GM19324 (cell line): ENCODE measurements around the gene GKAP1.
A peak's percentile ranks its signal among the peaks of the same experiment; 100 is the strongest.
"Not testable (repeated sequence)": the region's sequence is repeated elsewhere in the genome, so short reads cannot be mapped to it uniquely, and the experiment has no call there.

ENCODE experiments used
- ATAC-seq: cut with Tn5 transposase; IDR thresholded peaks from one replicate; pipeline ENCODE4 v1.9.1; 2021; ENCODE audit warnings: mild to moderate bottlenecking, moderate library complexity; ENCODE audit not compliant: unreplicated experiment, low FRiP score

Gene GKAP1

DNA sequence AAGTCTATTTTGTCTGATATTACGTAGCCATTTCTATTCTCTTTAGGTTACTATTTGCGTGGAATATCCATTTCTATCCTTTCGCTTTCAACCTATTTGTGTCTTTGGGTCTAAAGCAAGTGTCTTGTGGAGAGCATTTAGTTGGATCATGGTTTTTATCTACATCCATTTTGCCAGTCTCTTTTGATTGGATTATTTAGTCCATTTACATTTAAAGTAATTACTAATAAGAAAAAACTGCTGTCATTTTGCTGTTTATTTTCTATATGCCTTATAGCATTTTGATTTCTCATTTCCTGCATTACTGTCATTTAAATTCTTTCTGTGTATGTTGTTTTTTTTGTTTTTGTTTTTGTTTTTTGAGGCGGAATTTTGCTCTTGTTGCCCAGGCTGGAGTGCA lies 83.8 kb downstream of the GKAP1 start:
- ATAC-seq: no peak

DNA sequence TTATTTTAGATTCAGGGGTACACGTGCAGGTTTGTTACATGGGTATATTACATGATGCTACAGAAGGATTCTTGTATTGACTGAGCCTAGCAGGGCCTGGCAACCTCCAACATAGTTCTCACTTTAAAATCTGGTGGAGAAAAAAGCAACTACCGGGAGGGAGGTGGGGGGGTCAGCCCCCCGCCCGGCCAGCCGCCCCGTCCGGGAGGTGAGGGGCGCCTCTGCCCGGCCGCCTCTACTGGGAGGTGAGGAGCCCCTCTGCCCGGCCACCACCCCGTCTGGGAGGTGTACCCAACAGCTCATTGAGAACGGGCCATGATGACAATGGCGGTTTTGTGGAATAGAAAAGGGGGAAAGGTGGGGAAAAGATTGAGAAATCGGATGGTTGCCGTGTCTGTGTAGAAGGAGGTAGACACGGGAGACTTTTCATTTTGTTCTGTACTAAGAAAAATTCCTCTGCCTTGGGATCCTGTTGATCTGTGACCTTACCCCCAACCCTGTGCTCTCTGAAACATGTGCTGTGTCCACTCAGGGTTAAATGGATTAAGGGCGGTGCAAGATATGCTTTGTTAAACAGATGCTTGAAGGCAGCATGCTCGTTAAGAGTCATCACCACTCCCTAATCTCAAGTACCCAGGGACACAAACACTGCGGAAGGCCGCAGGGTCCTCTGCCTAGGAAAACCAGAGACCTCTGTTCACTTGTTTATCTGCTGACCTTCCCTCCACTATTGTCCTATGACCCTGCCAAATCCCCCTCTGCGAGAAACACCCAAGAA lies 88.8 kb downstream of the GKAP1 start:
- not testable (repeated sequence) for ATAC-seq

DNA sequence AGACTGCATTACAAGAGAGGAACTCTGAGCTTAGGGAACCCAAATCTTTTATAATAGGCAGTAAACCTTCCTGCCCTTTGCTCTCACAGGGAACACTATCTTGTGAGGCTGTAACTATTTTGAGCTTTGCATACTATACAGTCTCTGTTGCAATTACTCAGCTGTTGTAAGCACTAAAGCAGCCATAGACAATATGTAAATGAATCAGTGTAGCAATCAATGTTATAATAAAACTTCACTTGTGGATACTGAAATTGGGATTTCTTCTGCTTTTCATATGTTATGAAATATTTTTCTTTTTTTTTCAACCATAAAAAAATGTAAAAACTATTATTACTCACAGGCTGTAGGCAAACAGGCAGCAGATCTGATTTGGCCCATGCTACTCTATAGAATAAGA lies 93.1 kb downstream of the GKAP1 start:
- ATAC-seq: no peak

DNA sequence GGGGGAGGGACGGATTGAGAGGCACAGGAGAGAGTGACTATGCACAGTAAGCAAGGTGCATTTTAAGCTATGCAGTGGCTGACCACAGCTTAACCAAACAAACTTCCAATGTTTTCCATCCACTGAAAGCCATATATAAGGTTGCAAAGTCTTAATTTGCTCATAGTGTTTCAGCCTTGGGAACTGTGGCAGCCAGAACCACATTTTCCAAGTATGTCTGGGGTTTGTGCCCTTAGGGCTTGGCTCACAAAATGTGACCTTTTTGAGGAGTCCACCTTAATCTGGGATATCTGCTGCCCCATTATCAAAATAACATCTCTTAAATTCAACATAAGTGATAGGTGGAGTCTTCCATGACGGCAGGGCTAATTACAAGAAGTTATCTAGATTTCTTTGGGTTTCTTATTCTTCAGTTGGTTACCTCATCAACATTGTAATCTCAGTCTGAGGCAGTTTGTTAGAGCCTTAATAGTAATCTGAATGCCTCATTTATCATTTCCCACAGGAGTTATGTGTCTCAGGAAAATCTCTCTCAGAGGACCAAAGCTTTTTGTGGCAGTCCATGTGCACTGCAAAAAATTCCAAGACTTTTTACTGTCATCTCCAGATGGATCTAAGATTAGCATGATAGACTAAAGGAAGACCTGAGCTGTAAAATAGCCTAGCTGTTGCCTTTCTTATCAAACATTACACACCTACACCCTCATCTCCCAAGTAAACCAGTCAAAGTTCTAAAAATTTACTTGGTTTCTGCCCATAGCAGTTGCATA lies 94.7 kb downstream of the GKAP1 start:
- ATAC-seq: no peak

DNA sequence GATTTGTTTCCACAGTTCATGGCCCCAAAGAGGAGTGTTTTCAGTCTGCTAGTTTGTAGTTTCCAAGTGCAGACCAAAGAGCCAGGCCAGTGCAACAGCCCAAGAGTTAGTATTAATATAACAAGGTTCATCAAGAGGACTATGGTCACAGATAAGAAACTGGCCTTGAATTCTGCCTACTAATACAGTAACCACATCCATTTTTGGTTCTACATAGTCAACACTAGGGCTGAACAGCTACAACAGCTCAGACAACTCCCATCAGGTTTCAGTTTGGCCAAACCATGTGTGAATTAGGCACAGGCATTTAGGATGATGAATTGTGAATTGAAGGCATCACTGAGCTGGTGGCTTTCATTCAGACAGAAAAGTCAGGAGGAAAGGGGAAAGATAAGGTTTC lies 96.1 kb downstream of the GKAP1 start:
- no peak for ATAC-seq

DNA sequence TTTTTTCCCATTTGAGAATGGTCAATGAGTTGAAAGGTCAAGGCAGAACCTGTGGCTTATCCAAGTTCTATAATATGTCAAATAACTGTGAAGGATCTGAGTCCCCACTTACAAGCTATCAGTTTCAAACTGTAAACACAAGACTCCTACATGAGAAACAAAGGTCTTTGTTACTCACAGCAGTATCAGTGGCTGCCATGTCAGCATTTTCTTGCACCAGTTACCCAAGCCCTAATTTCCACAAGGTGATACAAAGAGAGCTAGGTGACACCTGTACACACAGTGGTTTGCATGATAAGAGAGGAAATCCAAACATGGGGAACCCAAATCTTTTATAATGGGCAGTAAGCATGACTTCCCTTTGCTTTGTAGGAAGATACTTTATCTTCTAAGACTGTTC lies 101.8 kb downstream of the GKAP1 start:
- ATAC-seq: no peak

DNA sequence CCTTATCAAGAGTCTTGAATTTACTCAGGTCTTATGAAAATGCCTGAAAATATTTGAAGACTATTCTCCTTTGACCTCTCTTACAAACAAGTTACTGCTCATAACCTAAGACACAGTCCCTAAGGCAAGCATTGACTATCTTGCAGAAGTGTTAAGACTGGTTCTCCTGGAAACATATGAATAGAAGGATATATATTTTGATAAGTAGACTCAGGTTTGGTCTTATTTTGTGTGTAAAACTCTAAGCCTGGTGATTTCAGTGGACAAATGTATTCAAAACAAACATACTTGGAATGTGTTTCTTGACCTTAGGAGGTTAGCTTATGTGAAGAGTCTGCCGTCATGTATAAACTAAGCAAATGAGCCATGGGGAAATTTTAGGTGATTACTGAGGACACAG lies 102.3 kb downstream of the GKAP1 start:
- no peak for ATAC-seq

DNA sequence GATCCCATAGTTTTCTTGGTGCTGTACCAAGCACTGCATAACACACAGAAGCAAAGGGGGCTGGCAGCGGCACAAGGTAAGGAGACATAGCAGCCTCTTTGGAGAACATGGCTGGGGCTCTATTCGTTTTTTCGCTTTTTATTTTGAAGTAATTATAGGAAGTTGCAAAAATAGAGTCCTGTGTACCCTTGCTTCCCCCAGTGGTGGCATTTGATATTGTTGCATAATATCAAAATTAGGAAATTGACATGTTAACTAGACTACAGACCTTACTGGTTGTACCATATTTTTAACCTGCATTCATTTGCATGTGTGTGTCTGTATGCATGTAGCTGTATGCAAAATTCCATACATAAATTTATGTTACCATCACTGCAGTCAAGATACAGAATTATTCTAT lies 103.2 kb downstream of the GKAP1 start:
- no peak for ATAC-seq

DNA sequence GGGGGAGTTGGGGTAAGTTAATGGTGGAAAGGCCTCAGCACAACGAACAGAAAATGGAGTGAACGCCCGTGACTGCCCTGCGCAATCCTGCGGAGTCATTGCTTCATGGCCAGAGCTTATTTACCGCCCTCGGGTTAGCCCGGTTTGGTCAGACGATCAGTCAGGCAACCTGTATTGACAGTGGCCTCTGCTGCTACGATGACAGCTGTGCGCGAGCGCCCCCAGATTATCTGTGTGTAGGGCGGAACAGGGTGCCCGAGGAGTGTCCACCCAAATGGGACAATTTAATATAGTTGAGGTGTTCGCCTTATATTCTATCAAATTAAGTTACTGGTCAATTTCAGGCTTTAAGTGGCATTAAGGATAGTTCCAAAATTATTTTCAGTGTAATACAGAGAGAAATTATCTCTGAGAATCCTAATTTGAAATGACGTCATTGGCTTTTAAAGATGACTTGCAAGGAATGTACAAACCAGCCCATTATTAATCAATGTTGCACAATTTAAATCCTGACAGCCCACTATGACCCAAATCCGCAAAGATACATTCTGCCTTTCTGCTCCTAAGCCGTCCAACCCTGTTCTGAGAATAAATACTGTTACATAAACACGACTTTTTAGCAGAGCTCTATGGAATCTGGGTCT lies 108.9 kb downstream of the GKAP1 start:
- ATAC-seq: peak; percentile 64

DNA sequence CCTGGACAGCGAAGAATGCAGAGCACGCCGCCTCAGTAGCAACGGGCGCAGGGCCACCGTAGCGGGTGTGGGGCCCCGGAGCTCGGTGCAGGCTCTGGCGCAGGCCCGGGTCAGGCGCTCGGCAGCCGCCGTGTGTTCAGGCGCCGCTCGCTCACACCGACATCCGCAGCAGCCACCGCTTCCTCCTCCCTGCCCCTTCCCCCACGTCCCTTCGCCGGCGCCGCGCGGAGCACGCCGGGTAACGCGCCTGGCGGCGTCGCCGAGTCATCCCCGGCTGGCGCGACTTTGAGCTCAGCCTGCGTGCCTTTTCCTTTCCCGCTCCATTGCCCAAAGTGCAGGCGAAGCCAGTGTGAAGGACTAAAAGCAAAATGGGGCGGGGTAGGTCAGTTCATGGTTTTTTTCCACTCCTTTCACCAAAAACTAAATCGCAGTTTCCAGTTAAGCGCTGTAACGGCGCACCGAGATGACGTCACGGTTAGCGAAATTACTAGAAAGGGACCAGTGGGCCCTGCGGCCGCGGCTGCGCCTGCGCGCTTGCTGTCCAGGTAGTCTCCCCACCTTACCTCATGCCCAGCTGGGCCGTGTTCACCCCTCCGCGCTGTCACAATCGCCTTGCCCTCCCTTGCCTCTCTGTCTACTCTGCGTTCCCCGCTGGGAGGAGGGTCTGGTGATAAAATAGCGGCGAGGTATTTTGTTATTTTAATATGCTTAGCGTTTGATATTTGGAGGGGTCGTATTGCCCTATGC lies 109.6 kb downstream of the GKAP1 start, which contains the start of gene UBQLN1:
TSS of gene UBQLN1 (minus strand) at position 191 of the 747 bp plus-strand sequence. CDS start 279 bp downstream, outside the sequence.
- ATAC-seq: peak; percentile 85

DNA sequence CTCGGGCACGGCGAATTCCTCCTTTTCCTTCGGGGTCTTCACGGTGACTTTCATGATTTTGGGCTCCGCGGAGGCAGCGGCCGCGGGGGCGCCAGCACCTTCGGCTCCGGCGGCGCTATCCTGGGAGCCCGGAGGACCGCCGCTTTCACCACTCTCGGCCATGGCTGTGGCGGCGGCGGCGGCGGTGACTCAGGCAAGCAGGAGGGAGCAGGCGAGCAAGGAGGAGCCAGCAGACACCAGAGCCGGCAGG lies 110.1 kb downstream of the GKAP1 start:
- ATAC-seq: peak; percentile 49

DNA sequence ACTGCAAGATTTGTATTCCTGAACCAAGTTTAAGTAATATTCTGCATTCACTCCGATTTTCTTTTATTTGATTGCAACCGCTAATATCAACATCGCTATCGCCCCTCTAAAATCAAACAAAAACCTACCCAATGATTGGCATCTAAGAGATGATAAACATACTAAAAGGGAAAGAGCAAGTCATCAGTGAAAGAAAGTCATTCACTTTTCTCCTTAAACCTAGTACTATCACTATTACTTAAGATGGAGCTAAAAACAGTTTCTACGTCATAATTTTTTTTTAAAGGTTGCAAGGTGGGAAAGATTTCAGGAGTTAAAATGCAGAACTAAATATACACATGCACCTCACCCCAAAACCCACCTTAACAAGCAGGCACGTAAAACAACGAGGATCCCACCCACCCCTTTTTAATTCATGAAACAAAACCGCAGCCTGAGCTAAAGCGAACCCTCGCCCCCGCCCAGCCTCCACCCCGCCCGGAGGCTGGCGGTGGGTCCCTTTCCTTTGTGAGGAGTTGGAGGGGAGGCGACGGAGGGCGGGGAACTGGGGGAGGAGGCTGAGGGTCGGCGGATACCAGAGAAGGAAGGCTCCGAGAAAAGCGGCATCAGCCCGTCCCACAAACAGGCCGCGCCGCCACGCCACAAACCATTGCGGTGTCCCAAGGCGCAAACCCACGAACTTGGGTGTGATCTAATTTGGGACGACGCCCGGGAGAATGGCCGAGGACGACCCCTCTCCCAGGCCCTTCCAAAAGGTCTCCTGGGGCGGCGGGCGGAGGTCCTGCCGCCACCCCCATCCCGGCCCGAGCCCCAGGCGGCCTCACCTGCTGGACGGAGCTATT lies 110.7 kb downstream of the GKAP1 start:
- peak; percentile 21 for ATAC-seq

DNA sequence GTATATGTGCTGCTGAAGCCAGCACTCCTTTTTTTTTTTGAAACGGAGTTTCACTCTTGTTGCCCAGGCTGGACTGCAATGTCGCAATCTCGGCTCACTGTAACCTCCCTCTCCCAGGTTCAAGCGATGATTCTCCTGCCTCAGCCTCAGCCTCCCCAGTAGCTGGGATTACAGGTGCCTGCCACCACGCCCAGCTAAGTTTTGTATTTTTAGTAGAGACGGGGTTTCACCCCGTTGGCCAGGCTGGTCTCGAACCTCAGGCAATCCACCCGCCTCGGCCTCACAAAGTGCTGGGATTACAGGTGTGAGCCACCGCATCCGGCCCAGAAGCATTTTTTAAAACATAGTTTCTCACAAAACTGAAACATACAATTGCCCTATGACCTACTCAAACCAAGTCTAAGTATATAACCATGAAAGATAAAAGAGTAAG lies 112.3 kb downstream of the GKAP1 start:
- not testable (repeated sequence) for ATAC-seq

DNA sequence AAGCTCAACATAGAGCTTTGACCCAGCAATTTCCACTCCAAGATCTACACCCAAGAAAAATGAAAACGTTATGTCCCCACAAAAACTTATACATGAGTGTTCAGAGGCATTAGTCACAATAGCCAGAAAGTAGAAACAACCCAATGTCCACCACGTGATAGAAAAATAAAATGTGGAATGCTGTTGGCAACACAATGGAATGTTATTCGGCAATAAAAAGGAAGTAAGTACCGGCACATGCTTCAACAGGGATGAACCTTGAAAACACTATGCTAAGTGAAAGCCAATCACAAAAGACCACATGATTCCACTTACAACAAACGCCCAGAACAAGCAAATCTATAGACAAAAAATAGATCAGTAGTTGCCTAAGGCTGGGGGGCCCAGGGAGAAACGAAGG lies 115.8 kb downstream of the GKAP1 start:
- no peak for ATAC-seq

DNA sequence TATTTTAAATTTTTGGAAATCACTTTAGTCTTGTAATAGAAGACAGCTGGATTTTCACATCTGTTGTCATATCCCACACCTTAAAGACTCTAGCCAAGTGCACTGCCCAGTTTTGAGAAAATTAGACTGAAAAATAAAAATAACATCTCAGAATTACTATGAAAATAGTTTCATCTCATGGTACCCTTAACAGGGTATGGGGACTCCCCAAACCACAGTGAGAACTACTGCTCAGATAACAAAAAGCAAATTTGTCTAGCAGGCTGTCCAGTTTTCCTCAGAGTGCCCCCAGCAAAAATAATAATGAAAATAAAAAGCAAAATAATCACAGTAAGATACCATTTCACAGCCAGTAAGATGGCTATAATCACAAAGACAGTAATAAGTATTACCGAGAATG lies 116.3 kb downstream of the GKAP1 start:
- ATAC-seq: no peak

DNA sequence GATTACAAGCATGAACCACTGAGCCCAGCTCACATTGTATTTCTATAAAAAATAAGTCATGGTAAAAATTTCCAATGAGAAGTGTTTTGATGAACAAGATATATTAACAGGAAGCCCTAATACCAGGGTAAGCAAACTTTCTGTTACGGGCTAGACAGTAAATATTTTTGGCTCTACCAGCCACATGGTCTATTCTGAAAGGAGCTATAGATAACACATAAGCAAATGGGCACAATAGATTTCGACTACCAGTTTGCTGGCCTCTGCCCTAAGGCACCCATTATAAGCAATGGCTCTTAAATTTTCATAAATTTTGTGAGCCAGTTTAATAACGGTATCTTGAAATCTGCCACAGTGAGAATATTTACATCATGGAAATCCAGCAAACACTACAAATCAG lies 118.0 kb downstream of the GKAP1 start:
- peak; percentile 64 for ATAC-seq

DNA sequence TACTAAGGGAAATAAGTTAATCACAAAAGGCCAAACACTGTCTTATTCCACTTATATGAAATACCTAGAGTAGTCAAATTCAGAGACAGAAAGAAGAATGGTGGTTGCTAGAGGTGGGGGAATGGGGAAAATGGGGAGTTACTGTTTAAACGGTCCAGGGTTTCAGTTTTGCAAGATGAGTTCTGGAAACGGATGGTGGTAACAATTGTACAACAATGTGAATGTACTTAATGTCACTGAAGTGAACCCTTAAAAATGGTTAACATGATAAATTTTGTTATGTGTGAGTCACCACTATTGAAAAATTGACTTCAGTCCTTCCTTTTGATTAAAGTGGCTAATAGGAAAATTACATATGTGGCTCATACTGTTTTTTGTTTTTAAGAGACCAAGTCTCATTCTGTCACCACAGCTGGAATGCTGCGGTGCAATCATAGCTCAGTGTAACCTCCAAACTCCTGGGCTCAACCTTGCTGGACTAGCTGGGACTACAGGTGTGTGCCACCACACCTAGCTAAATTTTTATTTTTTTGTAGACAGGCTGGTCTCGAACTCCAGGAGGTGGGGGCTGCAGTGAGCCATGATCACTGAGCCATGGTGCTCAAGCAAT lies 118.5 kb downstream of the GKAP1 start:
- peak; percentile 39 for ATAC-seq

DNA sequence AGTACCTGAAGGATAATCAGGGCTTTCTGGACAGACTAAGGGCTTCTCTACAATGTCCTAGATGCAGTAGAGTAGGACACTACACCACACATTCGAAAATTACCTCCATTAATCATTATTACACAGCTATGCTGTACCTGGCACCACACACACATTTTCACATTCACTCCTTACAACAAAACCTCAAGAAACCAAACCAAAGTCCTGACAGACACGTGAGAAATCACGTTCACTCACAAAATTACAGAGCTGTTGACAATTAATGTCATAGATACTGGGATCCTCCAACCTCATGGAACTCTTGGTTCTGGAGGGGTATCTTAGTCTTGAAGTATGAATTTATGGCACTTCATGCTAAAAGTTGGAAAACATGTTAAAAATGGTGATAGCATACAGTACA lies 126.1 kb downstream of the GKAP1 start:
- no peak for ATAC-seq
